Activated CD4-positive, alpha-beta T cell treated with anti-CD3 and anti-CD28 coated beads for 36 hours (primary cell): ENCODE results near the gene OR4D1. TPM values are rescaled to one million over a fixed set of nuclear protein-coding genes. Genes with fewer than 3 reads are reported as not detected.
"Not testable (repeated sequence)": the region's sequence is repeated elsewhere in the genome, so short reads cannot be mapped to it uniquely, and the experiment has no call there.

Source experiments
- ATAC-seq: fragments of 200-7000 bp; cut with Tn5 transposase; one replicate; pipeline ENCODE4 v1.10.0; 2021; ENCODE audit warnings: mild to moderate bottlenecking, moderate library complexity
- CTCF ChIA-PET: fragments of 350-600 bp; sonication (Branson Sonifier 250); formaldehyde crosslinking; loops from one replicate; lab custom pipeline; 2021; ENCODE audit warnings: antibody characterized with exemption; lab: Charles Lee
- POLR2A ChIA-PET: fragments of 350-600 bp; sonication (Branson Sonifier 250); formaldehyde crosslinking; loops from one replicate; lab custom pipeline; 2021; ENCODE audit warnings: antibody characterized with exemption, inconsistent platforms; lab: Charles Lee
- DNase-seq: peaks from one replicate; pipeline ENCODE4 v3.0.0-alpha.2; 2020
- H3K27ac Mint-ChIP-seq: one replicate; pipeline ENCODE4 v1.8.0; 2021; ENCODE audit warnings: mixed read lengths
- H3K27me3 Mint-ChIP-seq: one replicate; pipeline ENCODE4 v1.8.0; 2021; ENCODE audit warnings: mixed read lengths
- H3K36me3 Mint-ChIP-seq: one replicate; pipeline ENCODE4 v1.8.0; 2021; ENCODE audit warnings: low read depth, mixed read lengths
- H3K4me1 Mint-ChIP-seq: one replicate; pipeline ENCODE4 v1.8.0; 2021; ENCODE audit warnings: mixed read lengths
- H3K4me3 Mint-ChIP-seq: one replicate; pipeline ENCODE4 v1.8.0; 2021; ENCODE audit warnings: mild to moderate bottlenecking, moderate library complexity, mixed read lengths
- H3K9me3 Mint-ChIP-seq: one replicate; pipeline ENCODE4 v1.8.0; 2021; ENCODE audit warnings: low read depth, mixed read lengths
- intact Hi-C, 2 experiments: fragments of 100-400 bp; cut with DNase I in 1 of 2; cut with micrococcal nuclease in 1 of 2; formaldehyde crosslinking; loops; one replicate each; pipeline versions ENCODE4 v1.14.2 to v1.15.1; 2022 to 2024; cut with DNase I, micrococcal nuclease
- total RNA-seq, 2 experiments: library from RNA; stranded (reverse); gene quantifications; one replicate each; pipeline ENCODE4 v1.2.3, GENCODE V29; 2021

The OR4D1 gene
- total RNA-seq, 2 experiments from 2014 or later, result 0.16 to 0.27 TPM

DNA sequence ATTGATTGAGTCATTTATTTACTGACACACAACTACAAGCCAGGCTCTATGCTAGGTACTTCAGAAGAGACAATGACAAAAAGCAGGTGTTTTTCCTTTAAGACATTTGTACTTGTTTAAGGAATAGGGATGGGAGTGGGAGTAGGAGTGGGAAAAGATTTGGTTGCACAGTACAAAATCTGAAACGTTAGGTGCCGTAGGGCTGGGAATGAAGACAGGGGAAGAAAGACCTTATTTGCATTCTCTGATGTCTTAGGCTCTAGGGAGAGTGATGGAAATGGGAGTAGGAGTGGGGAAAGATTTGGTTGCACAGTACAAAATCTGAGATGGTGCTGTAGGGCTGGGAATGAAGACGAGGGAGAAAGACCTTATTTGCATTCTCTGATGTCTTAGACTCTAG is 28.7 kb upstream of the OR4D1 start:
- CTCF ChIA-PET, result interaction anchor here (0.7 kb wide), 1 partner anchor 53 kb away, joined by 3 read pairs; no protein-coding TSS in a partner anchor
- no peak overlapping the region for H3K27ac Mint-ChIP-seq
- H3K27me3 Mint-ChIP-seq, result peaks cover 8% of the 10 kb centered on the region
- DNase-seq, result no peak
- no peaks in the 10 kb centered on the region for H3K9me3 Mint-ChIP-seq
- H3K4me3 Mint-ChIP-seq, result no peak overlapping the region
- POLR2A ChIA-PET, result no interaction called here
- intact Hi-C loops, result no loop called here
- peaks cover 7% of the 10 kb centered on the region for H3K4me1 Mint-ChIP-seq
- ATAC-seq, result no peak
- H3K36me3 Mint-ChIP-seq, result no peaks in the 10 kb centered on the region

DNA sequence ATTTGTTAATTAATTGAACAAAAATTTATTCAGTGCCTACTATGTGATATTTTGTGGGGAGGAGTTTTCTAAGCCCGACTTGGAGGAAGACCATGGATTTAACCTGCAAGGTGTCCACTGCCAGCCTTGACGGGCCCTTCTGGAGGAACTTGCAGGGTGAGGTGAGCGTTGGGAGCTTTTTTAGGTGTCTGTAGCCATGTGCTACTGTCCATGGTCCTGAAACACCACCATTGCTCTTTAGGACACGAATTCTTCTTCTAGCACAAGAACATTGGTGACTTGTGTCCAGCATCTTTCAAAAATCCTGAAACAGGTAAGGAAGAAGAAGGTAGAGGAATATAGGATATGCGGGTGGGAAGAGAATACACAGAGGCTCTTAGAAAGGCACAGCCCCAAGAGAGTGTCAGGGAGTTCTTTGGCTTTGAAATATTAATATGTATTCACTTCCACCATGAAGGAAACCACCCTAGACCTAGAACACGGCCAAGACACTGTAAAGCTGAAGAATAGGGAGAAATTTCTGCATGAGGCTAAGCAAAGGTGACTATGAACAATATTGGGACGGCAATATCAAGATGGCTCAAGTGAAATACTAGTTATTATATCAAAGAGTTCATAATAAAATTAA is 27.9 kb upstream of the OR4D1 start:
- CTCF ChIA-PET, result interaction anchor here (0.7 kb wide), 1 partner anchor 53 kb away, joined by 3 read pairs; no protein-coding TSS in a partner anchor

DNA sequence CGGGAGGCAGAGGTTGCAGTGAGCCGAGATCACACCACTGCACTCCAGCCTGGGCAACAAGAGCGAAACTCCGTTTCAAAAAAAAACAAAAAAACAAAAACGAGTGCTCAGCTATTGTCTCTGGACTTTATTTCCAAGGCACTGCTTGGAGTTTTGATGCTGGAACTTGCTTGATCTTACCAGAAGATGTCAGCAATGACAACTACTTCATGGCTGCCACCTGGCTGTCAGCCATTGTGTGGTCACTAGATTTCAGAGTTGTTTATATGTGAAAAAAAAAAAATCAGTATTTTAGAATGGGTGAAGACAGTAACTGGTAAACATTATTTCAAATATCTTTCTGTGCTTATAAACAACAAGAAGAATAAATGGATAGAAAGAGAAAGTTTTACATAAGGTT is 26.3 kb upstream of the OR4D1 start:
- ChIA-PET POLR2A (interaction anchor here (0.6 kb wide), 1 partner anchor 168 kb away, joined by 3 read pairs; no protein-coding TSS in a partner anchor), CTCF (interaction anchor here (0.6 to 3.2 kb wide), 6 partner anchors 14 to 1046 kb away, joined by 3 to 19 read pairs (median 4); no protein-coding TSS in a partner anchor)
- Mint-ChIP-seq H3K4me1 (peaks cover 7% of the 10 kb centered on the region), H3K4me3 (no peak overlapping the region), H3K27ac (no peak overlapping the region), H3K27me3 (peaks cover 8% of the 10 kb centered on the region), H3K9me3 (no peaks in the 10 kb centered on the region), H3K36me3 (no peaks in the 10 kb centered on the region)
- intact Hi-C loops, result loop anchor here (1.0 to 5.0 kb wide), 2 partner anchors 50 to 325 kb away; no protein-coding TSS in a partner anchor
- DNase-seq (peak; percentile 49), ATAC-seq (no peak)

More for the DNA sequence above, 27.9 kb upstream of the OR4D1 start:
- no peaks in the 10 kb centered on the region for H3K9me3 Mint-ChIP-seq
- H3K4me3 Mint-ChIP-seq, result no peak overlapping the region
- DNase-seq (peak; percentile 60), ATAC-seq (no peak)
- peaks cover 8% of the 10 kb centered on the region for H3K27me3 Mint-ChIP-seq
- POLR2A ChIA-PET, result no interaction called here
- H3K27ac Mint-ChIP-seq, result no peak overlapping the region
- peaks cover 7% of the 10 kb centered on the region for H3K4me1 Mint-ChIP-seq
- intact Hi-C loops, result loop anchor here in 1 of 2 experiments (5.0 kb wide), 1 partner anchor 327 kb away; no protein-coding TSS in a partner anchor
- H3K36me3 Mint-ChIP-seq, result no peaks in the 10 kb centered on the region

DNA sequence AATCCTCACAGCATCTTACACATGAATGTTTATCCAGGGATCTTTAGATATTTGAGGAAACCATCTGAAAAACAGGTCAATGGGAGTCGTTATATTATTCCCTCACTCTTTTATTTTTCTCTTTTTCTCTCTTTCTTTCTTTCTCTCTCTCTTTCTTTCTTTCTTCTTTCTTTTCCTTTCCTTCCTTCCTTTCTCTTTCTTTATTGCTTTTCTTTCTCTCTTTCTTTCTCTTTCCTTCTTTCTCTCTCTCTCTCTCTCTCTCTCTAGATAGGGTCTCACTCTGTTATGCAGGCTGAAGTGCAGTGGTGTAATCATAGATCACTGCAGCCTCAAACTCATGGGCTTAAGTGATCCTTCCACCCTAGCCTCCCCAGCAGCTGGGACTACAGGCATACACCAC is 20.3 kb upstream of the OR4D1 start:
- H3K27ac Mint-ChIP-seq, result no peak overlapping the region
- H3K36me3 Mint-ChIP-seq, result no peaks in the 10 kb centered on the region
- CTCF ChIA-PET, result no interaction called here
- H3K4me3 Mint-ChIP-seq, result no peak overlapping the region
- ATAC-seq (no peak), DNase-seq (no peak)
- POLR2A ChIA-PET, result no interaction called here
- H3K27me3 Mint-ChIP-seq, result peaks cover 4% of the 10 kb centered on the region
- intact Hi-C loops, result no loop called here
- no peaks in the 10 kb centered on the region for H3K9me3 Mint-ChIP-seq
- H3K4me1 Mint-ChIP-seq, result peaks cover 3% of the 10 kb centered on the region

DNA sequence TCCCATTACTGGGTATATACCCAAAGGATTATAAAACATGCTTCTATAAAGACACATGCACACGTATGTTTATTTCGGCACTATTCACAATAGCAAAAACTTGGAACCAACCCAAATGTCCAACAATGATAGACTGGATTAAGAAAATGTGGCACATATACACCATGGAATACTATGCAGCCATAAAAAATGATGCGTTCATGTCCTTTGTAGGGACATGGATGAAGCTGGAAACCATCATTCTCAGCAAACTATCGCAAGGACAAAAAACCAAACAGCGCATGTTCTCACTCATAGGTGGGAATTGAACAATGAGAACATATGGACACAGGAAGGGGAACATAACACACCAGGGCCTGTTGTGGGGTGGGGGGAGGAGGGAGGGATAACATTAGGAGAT is 15.5 kb upstream of the OR4D1 start:
- H3K4me1 Mint-ChIP-seq, ATAC-seq, H3K27ac Mint-ChIP-seq, CTCF ChIA-PET, intact Hi-C loops, DNase-seq, H3K27me3 Mint-ChIP-seq, H3K4me3 Mint-ChIP-seq, H3K36me3 Mint-ChIP-seq, H3K9me3 Mint-ChIP-seq: not testable (repeated sequence)
- POLR2A ChIA-PET, result interaction anchor here (0.6 kb wide), 1 partner anchor 14 kb away, joined by 4 read pairs; no protein-coding TSS in a partner anchor

DNA sequence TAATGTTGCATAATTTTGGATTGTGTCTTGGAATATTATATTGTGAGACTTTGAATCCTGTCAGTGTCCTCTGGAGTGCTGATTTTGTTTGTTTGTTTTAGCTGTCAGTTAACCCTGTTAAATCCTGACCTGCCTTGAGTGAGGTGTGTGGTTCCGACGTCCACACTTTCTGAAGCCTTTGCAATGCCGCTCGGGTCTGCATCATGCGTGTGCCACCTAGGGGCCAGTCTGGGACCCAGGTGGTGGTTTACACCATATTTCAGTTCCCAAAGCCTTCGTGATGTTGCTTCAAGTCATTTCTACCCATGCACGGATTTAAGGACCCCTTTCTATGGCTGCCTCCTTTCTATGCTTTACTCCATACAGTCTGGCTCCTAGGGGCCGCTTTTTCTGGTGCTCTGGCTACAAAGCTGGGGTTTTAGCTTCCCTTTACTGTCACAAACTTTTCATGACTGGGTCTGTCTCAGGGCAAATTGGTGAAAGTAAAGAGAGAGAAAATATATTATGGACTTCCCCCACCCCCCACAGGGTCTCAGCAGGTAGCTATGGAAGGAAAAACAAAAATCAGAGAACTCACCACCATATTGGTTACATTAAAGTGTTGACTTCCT is 11.4 kb upstream of the OR4D1 start:
- DNase-seq, result no peak
- Mint-ChIP-seq H3K36me3 (no peaks in the 10 kb centered on the region), H3K4me3 (no peak overlapping the region), H3K4me1 (no peaks in the 10 kb centered on the region), H3K9me3 (peaks cover 6% of the 10 kb centered on the region), H3K27me3 (no peaks in the 10 kb centered on the region), H3K27ac (no peak overlapping the region)
- intact Hi-C loops, result no loop called here
- ATAC-seq, result no peak
- CTCF ChIA-PET, result interaction anchor here (0.6 to 1.3 kb wide), 5 partner anchors 17 to 461 kb away, joined by 3 to 4 read pairs (median 3); no protein-coding TSS in a partner anchor
- POLR2A ChIA-PET, result no interaction called here

DNA sequence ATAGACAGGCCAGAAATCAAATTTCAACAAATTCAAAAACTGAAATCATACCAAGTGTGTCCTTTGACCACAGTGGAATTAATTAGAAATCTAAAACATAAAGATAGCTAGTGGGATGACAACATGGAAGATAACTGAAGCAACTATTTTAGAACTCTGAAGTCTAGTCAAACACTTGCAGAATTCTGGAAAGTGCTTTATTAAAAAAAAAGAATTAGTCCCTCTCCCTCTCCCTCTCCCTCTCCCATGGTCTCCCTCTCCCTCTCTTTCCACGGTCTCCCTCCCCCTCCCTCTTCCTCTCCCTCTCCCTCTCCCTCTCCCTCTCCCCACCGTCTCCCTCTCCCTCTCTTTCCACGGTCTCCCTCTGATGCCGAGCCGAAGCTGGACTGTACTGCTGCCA is 6.7 kb upstream of the OR4D1 start:
- Mint-ChIP-seq H3K27me3 (no peaks in the 10 kb centered on the region), H3K36me3 (peaks cover 9% of the 10 kb centered on the region), H3K4me1 (no peaks in the 10 kb centered on the region), H3K4me3 (no peak overlapping the region), H3K9me3 (peaks cover 24% of the 10 kb centered on the region), H3K27ac (no peak overlapping the region)
- ChIA-PET POLR2A (no interaction called here), CTCF (interaction anchor here (0.8 to 1.6 kb wide), 2 partner anchors 9 to 30 kb away, joined by 3 read pairs; no protein-coding TSS in a partner anchor)
- no peak for ATAC-seq
- intact Hi-C loops, result no loop called here
- no peak for DNase-seq

DNA sequence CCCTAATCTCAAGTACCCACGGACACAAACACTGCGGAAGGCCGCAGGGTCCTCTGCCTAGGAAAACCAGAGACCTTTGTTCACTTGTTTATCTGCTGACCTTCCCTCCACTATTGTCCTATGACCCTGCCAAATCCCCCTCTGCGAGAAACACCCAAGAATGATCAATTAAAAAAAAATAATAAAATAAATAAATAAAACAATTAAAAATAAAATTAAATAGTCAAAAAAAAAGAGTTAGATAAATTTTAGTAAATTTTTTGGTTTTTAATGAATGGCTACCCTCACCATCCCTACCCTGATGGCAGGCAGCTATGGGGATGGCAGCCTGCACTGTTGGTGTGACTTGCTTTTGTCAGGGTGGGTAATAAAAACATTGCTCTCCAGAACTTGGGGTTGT is 4.8 kb upstream of the OR4D1 start:
- POLR2A ChIA-PET, CTCF ChIA-PET, intact Hi-C loops: not testable (repeated sequence)

DNA sequence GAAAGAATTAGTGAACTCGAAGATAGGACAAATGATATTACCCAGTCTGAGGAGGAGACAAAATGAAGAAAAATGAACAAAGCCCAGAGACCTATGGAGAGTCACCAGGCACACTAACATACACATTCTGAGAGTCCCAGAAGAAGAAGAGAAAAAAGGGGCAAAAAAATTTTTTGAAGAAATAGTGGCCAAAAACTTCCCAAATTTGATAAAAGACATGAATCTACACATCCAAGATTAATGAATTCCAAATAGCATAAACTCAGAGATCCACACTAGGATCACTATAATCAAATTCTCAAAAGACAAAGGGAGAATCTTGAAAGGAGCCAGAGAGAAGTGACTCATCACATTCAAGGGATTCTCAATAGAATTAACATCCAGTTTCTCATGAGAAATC is 3.4 kb upstream of the OR4D1 start:
- no peak for ATAC-seq
- no peak for DNase-seq
- intact Hi-C loops, result no loop called here

More for the DNA sequence above, 4.8 kb upstream of the OR4D1 start:
- not testable (repeated sequence) for ATAC-seq, DNase-seq, H3K27ac Mint-ChIP-seq, H3K4me1 Mint-ChIP-seq, H3K27me3 Mint-ChIP-seq, H3K36me3 Mint-ChIP-seq, H3K4me3 Mint-ChIP-seq
- H3K9me3 Mint-ChIP-seq, result peaks cover 25% of the 10 kb centered on the region

DNA sequence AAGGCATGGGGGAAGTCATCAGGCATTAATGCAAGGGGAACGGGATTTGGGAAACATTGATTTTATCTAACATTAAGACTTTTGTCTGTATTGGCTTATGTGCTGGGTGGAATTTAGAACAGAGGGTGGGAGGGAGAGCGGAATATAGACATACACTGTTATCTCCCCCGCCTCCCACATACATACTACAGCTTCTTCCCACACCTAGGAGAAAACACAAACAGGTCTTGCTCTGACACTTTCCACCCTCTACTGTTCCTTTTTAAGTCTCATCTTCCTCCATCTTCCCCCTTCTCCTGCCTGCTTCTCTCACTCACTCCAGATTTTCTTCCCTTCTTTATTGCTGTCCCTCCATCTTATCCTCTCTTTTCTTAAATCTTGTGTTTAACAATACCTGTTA is 425 bp downstream of the OR4D1 start:
- CTCF ChIA-PET, result interaction anchor here (1.6 kb wide), 1 partner anchor 24 kb away, joined by 3 read pairs; no protein-coding TSS in a partner anchor

More for the DNA sequence above, 3.4 kb upstream of the OR4D1 start:
- peaks cover 25% of the 10 kb centered on the region for H3K9me3 Mint-ChIP-seq
- H3K27me3 Mint-ChIP-seq, result no peaks in the 10 kb centered on the region
- POLR2A ChIA-PET, result no interaction called here
- no peak overlapping the region for H3K27ac Mint-ChIP-seq
- CTCF ChIA-PET, result interaction anchor here (0.6 kb wide), 1 partner anchor 362 kb away, joined by 3 read pairs; no protein-coding TSS in a partner anchor
- peaks cover 9% of the 10 kb centered on the region for H3K36me3 Mint-ChIP-seq
- no peak overlapping the region for H3K4me3 Mint-ChIP-seq
- H3K4me1 Mint-ChIP-seq, result no peaks in the 10 kb centered on the region

DNA sequence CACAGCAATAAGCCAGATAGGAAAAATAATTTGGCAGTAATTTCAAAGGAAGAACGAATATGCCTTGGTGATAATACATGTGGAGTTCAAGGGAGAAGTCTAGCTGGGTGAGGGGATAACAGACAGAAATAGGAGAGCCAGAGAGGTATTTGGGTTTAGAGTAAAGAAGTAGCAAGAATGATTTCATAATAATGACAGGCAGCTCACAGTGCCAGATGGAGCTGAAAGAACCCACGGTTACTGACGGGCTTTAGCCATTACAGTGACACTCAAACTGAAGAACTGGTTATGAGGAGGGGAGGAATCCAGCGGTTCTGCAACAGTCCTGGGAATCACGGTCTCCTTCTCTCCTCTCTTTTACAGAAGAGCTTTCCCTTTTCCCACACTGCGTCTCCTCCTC is 2.2 kb downstream of the OR4D1 start:
- ChIA-PET POLR2A (no interaction called here), CTCF (interaction anchor here (0.7 kb wide), 2 partner anchors 9 to 50 kb away, joined by 3 read pairs; no protein-coding TSS in a partner anchor)
- H3K27me3 Mint-ChIP-seq, result no peaks in the 10 kb centered on the region
- H3K4me3 Mint-ChIP-seq, result no peak overlapping the region
- DNase-seq (no peak), ATAC-seq (no peak)
- peaks cover 35% of the 10 kb centered on the region for H3K4me1 Mint-ChIP-seq
- H3K9me3 Mint-ChIP-seq, result peaks cover 14% of the 10 kb centered on the region
- intact Hi-C loops, result loop anchor here in 1 of 2 experiments (10.0 kb wide), 1 partner anchor 706 kb away; no protein-coding TSS in a partner anchor
- H3K36me3 Mint-ChIP-seq, result peaks cover 2% of the 10 kb centered on the region
- no peak overlapping the region for H3K27ac Mint-ChIP-seq

More for the DNA sequence above, 425 bp downstream of the OR4D1 start:
- Mint-ChIP-seq H3K9me3 (peaks cover 25% of the 10 kb centered on the region), H3K4me3 (no peak overlapping the region), H3K27ac (no peak overlapping the region), H3K36me3 (peaks cover 9% of the 10 kb centered on the region), H3K4me1 (peaks cover 20% of the 10 kb centered on the region), H3K27me3 (no peaks in the 10 kb centered on the region)
- no peak for DNase-seq
- intact Hi-C loops, result no loop called here
- POLR2A ChIA-PET, result no interaction called here
- no peak for ATAC-seq
